ENCODE results near the gene MYO1B. TPM values are rescaled to one million over a fixed set of nuclear protein-coding genes. Genes with fewer than 3 reads are reported as not detected.

The MYO1B gene
- total RNA-seq, 1 donor from 2014 or later = 81.6 TPM

DNA sequence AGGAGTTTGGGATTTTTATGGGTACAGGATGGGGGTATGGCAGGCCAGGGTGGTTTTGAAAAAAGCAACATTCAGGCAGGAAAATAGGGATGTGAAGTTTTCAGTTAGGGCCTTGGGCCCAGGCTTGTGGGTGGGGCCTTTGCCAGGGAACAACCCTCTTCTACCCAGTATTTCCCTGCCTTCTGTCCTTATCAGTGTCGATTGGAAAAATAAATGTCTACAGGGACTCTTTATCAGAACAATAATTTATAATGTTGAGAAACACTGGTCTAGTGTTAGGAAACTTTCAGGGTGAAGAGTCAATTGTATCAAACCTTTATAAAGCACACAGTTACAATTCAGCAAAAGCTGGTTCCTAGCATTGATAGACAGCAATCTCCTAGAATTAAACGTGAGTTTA is 218.6 kb downstream of the MYO1B start:
- no peak for DNase-seq (ENCODE audit: low spot score in 2 of 2, unreplicated experiment in 2 of 2)
- Mint-ChIP-seq H3K4me3 (no peak overlapping the region), H3K27me3 (ENCODE audit: low read depth) (no peaks in the 10 kb centered on the region), H3K4me1 (peaks cover 4% of the 10 kb centered on the region), H3K36me3 (peaks cover 2% of the 10 kb centered on the region), H3K27ac (no peak overlapping the region), H3K9me3 (peaks cover 22% of the 10 kb centered on the region)
- TF ChIP-seq, protein P1, sequence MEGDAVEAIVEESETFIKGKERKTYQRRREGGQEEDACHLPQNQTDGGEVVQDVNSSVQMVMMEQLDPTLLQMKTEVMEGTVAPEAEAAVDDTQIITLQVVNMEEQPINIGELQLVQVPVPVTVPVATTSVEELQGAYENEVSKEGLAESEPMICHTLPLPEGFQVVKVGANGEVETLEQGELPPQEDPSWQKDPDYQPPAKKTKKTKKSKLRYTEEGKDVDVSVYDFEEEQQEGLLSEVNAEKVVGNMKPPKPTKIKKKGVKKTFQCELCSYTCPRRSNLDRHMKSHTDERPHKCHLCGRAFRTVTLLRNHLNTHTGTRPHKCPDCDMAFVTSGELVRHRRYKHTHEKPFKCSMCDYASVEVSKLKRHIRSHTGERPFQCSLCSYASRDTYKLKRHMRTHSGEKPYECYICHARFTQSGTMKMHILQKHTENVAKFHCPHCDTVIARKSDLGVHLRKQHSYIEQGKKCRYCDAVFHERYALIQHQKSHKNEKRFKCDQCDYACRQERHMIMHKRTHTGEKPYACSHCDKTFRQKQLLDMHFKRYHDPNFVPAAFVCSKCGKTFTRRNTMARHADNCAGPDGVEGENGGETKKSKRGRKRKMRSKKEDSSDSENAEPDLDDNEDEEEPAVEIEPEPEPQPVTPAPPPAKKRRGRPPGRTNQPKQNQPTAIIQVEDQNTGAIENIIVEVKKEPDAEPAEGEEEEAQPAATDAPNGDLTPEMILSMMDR (IDR thresholded peaks at IDR 0.05; ENCODE audit: unreplicated experiment) = no peak

DNA sequence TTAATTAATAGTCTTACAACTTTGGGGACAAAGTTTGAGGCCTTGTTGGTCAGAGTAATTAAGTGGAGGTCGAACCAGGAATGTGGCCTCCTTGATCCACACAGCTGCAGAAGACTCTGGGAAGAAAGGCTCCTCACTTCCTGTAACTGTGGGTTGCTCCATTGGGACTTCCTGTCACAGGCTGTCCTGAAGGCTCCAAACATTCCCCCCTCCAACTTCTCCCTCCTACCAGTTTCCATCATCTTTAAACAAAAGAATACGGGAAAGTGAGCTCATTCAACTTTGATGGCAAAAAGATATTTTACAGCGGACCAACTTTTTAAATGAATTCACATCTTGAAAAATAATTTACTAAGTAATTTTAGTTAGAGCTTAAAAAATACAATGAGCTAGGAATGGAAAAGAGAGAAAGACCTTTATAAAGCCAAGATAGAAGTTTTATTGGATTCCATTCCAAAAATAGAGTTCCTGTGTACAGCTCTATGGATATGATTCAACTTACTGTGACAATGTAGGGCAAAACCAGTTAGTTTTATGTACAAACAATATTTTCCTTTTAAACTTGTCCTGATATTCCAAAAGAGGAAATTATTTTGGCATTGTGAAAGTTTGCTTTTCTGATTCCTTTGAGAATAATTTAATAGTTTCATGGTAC is 220.7 kb downstream of the MYO1B start:
- TF ChIP-seq, protein P1 (IDR thresholded peaks at IDR 0.05; ENCODE audit: unreplicated experiment) = no peak
- Mint-ChIP-seq H3K36me3 (no peaks in the 10 kb centered on the region), H3K27ac (peak overlapping the region; percentile 54), H3K4me3 (no peak overlapping the region), H3K4me1 (peaks cover 4% of the 10 kb centered on the region), H3K9me3 (peaks cover 7% of the 10 kb centered on the region), H3K27me3 (ENCODE audit: low read depth) (no peaks in the 10 kb centered on the region)
- DNase-seq (ENCODE audit: low spot score in 2 of 2, unreplicated experiment in 2 of 2) = no peak

DNA sequence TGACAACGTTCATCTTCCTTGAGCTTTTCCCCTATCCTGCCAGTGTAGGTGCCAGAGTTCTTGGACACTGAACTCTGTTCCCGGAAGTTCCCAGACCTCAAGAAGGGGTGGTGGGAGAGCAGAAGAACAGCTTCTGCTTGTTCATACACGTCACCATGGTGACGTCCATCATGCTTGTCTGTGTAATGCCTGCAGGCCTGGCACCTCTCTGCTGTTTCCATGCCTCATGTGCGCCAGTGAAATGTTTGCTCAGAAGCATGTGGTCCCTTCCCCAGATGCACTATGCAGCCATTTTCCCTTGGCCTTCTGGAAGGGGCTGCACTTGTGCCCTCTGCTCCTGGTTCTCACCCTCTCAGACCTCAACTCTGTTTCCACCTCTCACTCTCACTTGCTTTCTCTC is 221.9 kb downstream of the MYO1B start:
- no peaks in the 10 kb centered on the region for H3K9me3 Mint-ChIP-seq
- no peak overlapping the region for H3K27ac Mint-ChIP-seq
- H3K36me3 Mint-ChIP-seq = no peaks in the 10 kb centered on the region
- TF ChIP-seq, protein P1 (IDR thresholded peaks at IDR 0.05; ENCODE audit: unreplicated experiment) = no peak
- H3K4me1 Mint-ChIP-seq = peaks cover 4% of the 10 kb centered on the region
- no peak for DNase-seq (ENCODE audit: low spot score in 2 of 2, unreplicated experiment in 2 of 2)
- H3K4me3 Mint-ChIP-seq = no peak overlapping the region
- H3K27me3 Mint-ChIP-seq (ENCODE audit: low read depth) = no peaks in the 10 kb centered on the region

DNA sequence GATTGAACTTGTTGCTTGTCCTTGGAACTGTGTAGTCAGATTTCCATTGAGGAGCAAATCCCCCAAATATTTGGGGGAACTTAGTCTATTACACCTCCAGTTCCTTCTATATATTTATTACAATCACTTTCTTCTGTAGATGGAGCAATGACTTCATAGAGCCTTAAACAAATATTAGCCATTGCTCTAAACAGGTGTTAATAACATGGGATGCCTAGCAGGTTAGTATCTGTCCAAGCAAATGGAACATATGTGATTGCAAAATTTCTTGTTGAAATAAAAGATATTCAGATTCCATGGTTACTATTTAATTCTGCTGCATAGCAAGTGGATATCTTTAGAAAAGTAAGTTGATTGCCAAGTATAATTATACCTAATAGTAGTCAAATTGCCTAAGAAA is 225.1 kb downstream of the MYO1B start:
- peaks cover 4% of the 10 kb centered on the region for H3K4me1 Mint-ChIP-seq
- no peaks in the 10 kb centered on the region for H3K27me3 Mint-ChIP-seq (ENCODE audit: low read depth)
- no peak for DNase-seq (ENCODE audit: low spot score in 2 of 2, unreplicated experiment in 2 of 2)
- H3K27ac Mint-ChIP-seq = no peak overlapping the region
- no peak overlapping the region for H3K4me3 Mint-ChIP-seq
- TF ChIP-seq, protein P1 (IDR thresholded peaks at IDR 0.05; ENCODE audit: unreplicated experiment) = no peak
- H3K36me3 Mint-ChIP-seq = no peaks in the 10 kb centered on the region
- H3K9me3 Mint-ChIP-seq = no peaks in the 10 kb centered on the region

DNA sequence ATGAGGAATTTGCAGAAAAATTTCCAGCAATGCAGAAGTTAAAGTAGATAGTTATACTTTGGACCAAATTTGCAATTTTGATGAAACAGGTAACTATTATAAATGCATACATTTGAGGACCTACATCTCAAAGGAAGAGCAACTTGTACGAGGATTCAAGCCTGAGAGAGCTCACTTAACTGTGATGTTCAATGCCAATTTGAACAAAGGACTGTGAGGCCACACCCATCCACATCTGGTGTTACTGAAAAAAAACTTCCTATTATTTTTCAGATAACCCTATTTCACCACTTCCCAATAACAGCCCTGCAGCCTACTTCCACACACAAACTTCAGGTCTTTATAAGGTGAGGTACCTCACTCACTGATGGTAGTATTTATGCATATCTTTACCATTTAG is 229.3 kb downstream of the MYO1B start:
- Mint-ChIP-seq H3K36me3 (no peaks in the 10 kb centered on the region), H3K4me1 (peaks cover 9% of the 10 kb centered on the region), H3K9me3 (no peaks in the 10 kb centered on the region), H3K27ac (no peak overlapping the region), H3K27me3 (ENCODE audit: low read depth) (no peaks in the 10 kb centered on the region), H3K4me3 (no peak overlapping the region)
- TF ChIP-seq, protein P1 (IDR thresholded peaks at IDR 0.05; ENCODE audit: unreplicated experiment) = no peak
- no peak for DNase-seq (ENCODE audit: low spot score in 2 of 2, unreplicated experiment in 2 of 2)

Other genes with a start within 250 kb of the MYO1B start
- gene STAT1, start 231.2 kb upstream of the MYO1B start, total RNA-seq = 100 to 106 TPM (median 100 TPM) in 3 replicates
- 1.9 to 2.9 TPM (median 2.4 TPM) in 3 replicates for gene STAT4, start 94.4 kb upstream of the MYO1B start, total RNA-seq

All from mesothelial cell of epicardium (in vitro differentiated cells).